WTC11 (cell line): Measurements from ENCODE around the gene ANGPTL3. TPM values are rescaled to one million over a fixed set of nuclear protein-coding genes. Genes with fewer than 3 reads are reported as not detected.

Source experiments
- ATAC-seq: fragments of 200-7000 bp; cut with Tn5 transposase; 2 replicates; pipeline ENCODE4 v1.10.0; 2021; ENCODE audit warnings: mild to moderate bottlenecking, moderate library complexity
- CTCF ChIA-PET: fragments of 300-600 bp; sonication (Branson Sonifier 250); formaldehyde crosslinking; loops from one replicate; lab custom pipeline; 2021; ENCODE audit warnings: antibody characterized with exemption; lab: Charles Lee
- POLR2A ChIA-PET: fragments of 350-600 bp; sonication (Branson Sonifier 250); formaldehyde crosslinking; loops from one replicate; lab custom pipeline; 2021; ENCODE audit warnings: antibody characterized with exemption; lab: Charles Lee
- DNase-seq: peaks from one replicate; pipeline ENCODE4 v3.0.0; 2021; ENCODE audit warnings: low spot score
- H3K27ac Mint-ChIP-seq: 2 replicates; pipeline ENCODE4 v1.8.0; 2021; ENCODE audit warnings: mixed read lengths
- H3K27me3 Mint-ChIP-seq: 2 replicates; pipeline ENCODE4 v1.8.0; 2021; ENCODE audit warnings: low read depth, mild to moderate bottlenecking, moderate library complexity, mixed read lengths
- H3K36me3 Mint-ChIP-seq: 2 replicates; pipeline ENCODE4 v1.8.0; 2021; ENCODE audit warnings: mixed read lengths
- H3K4me1 Mint-ChIP-seq: 2 replicates; pipeline ENCODE4 v1.8.0; 2022; ENCODE audit warnings: mixed read lengths
- H3K4me3 Mint-ChIP-seq: 2 replicates; pipeline ENCODE4 v1.8.0; 2021; ENCODE audit warnings: mild to moderate bottlenecking, moderate library complexity, mixed read lengths
- H3K9me3 Mint-ChIP-seq: 2 replicates; pipeline ENCODE4 v1.8.0; 2021; ENCODE audit warnings: mixed read lengths
- AR ChIP-seq: fragments of 250-450 bp; sonication (Bioruptor Pico); IDR thresholded peaks from 2 replicates; pipeline ENCODE4 v1.9.0; 2021; ENCODE audit warnings: mild to moderate bottlenecking
- CTCF ChIP-seq: fragments of 200-600 bp; IDR thresholded peaks from 2 replicates; pipeline ENCODE4 v1.8.0; 2022; ENCODE audit warnings: antibody characterized with exemption
- E2F4 ChIP-seq: sonication (generic); formaldehyde crosslinking; IDR thresholded peaks from 2 replicates; pipeline ENCODE4 v1.8.1; 2022; ENCODE audit warnings: low read depth, mild to moderate bottlenecking, moderate library complexity, missing genetic modification reagents, borderline replicate concordance
- SMAD3 ChIP-seq: sonication (generic); formaldehyde crosslinking; IDR thresholded peaks from 2 replicates; pipeline ENCODE4 v1.8.0; 2022; ENCODE audit warnings: missing genetic modification reagents, mild to moderate bottlenecking, borderline replicate concordance
- TCF7 ChIP-seq: sonication (generic); formaldehyde crosslinking; IDR thresholded peaks from 2 replicates; pipeline ENCODE4 v1.8.0; 2022; ENCODE audit warnings: mild to moderate bottlenecking, low read depth, missing genetic modification reagents, moderate library complexity
- TP53 ChIP-seq: sonication (generic); formaldehyde crosslinking; IDR thresholded peaks from 2 replicates; pipeline ENCODE4 v1.8.1; 2023; ENCODE audit warnings: mild to moderate bottlenecking, missing genetic modification reagents
- USF1 ChIP-seq: sonication (generic); formaldehyde crosslinking; IDR thresholded peaks from 2 replicates; pipeline ENCODE4 v1.8.0; 2022; ENCODE audit warnings: mild to moderate bottlenecking, missing genetic modification reagents
- ZNF671 ChIP-seq: fragments of 250-450 bp; sonication (Bioruptor Pico); IDR thresholded peaks from 2 replicates; pipeline ENCODE4 v1.8.0; 2021; ENCODE audit warnings: mild to moderate bottlenecking
- total RNA-seq: library from RNA; stranded (reverse); gene quantifications from 3 replicates; pipeline ENCODE4 v1.2.3, GENCODE V29; 2021

The ANGPTL3 gene
- total RNA-seq, 1 experiment from 2014 or later, result not detected

GRCh38 chr1:62652387-62652786 lies 55.1 kb downstream of the ANGPTL3 start (continued):
- TF ChIP-seq CTCF (no peak), TCF7 (CRISPR knock-in tag) (no peak), SMAD3 (CRISPR knock-in tag) (no peak), E2F4 (CRISPR knock-in tag) (no peak), TP53 (no peak), USF1 (no peak), ZNF671 (CRISPR knock-in tag) (no peak)

GRCh38 chr1:62654744-62655143 lies 57.4 kb downstream of the ANGPTL3 start:
- ChIA-PET CTCF (no interaction called here), POLR2A (no interaction called here)
- Mint-ChIP-seq H3K9me3 (peaks cover 5% of the 10 kb centered on the region; the same call in 1 of the 2 replicates), H3K4me1 (no peaks in the 10 kb centered on the region), H3K27me3 (no peaks in the 10 kb centered on the region), H3K4me3 (no peak overlapping the region)
- DNase-seq, result no peak
- no peak for TF ChIP-seq AR (CRISPR knock-in tag)
- TF ChIP-seq, all 79 proteins: peak for 0
- ATAC-seq, result no peak
- Mint-ChIP-seq H3K27ac (no peak overlapping the region), H3K36me3 (peaks cover 17% of the 10 kb centered on the region)

Other genes with a start within 250 kb of the ANGPTL3 start
- gene USP1, start 160.5 kb upstream of the ANGPTL3 start, total RNA-seq, result 34.6 to 37.4 TPM (median 35.2 TPM) in 3 replicates
- gene DOCK7, start 90.9 kb downstream of the ANGPTL3 start, total RNA-seq, result 34.2 to 34.7 TPM (median 34.7 TPM) in 3 replicates
- 16.6 to 18.3 TPM (median 18.0 TPM) in 3 replicates for gene ATG4C, start 186.6 kb downstream of the ANGPTL3 start, total RNA-seq